Testis (tissue), 3 donors: Measurements from ENCODE around the gene CCBE1. TPM values are rescaled to one million over a fixed set of nuclear protein-coding genes. Genes with fewer than 3 reads are reported as not detected.

Experiments
- DNase-seq: peaks from one replicate; pipeline ENCODE4 v3.0.0-alpha.2; 2019
- H3K27ac ChIP-seq, 2 donors: fragments of 200-600 bp; sonication (generic); one replicate each; pipeline ENCODE4 v1.5.1; 2019
- H3K27me3 ChIP-seq: fragments of 200-600 bp; sonication (generic); one replicate; pipeline ENCODE4 v1.5.1; 2019
- H3K36me3 ChIP-seq: fragments of 200-600 bp; sonication (generic); one replicate; pipeline ENCODE4 v1.5.1; 2017; ENCODE audit warnings: low read depth; ENCODE audit errors: missing control alignments
- H3K4me1 ChIP-seq: fragments of 200-600 bp; sonication (generic); one replicate; pipeline ENCODE4 v1.5.1; 2019
- H3K4me3 ChIP-seq, 2 donors: fragments of 200-600 bp; sonication (generic); one replicate each; pipeline ENCODE4 v1.5.1; 2017 to 2019
- H3K9me3 ChIP-seq: fragments of 200-600 bp; sonication (generic); one replicate; pipeline ENCODE4 v1.5.1; 2017
- POLR2A ChIP-seq: fragments of 450-650 bp; IDR thresholded peaks from one replicate; pipeline ENCODE4 v1.6.1; 2017; ENCODE audit warnings: antibody characterized with exemption, mild to moderate bottlenecking, moderate library complexity
- WGBS, 2 donors: methylation state at CpG; one replicate each; pipeline ENCODE4 v1.1.5; 2018; 5-methylcytosine and 5-hydroxymethylcytosine counted together
- intact Hi-C: fragments of 100-400 bp; cut with DNase I; formaldehyde crosslinking; loops from one replicate; pipeline ENCODE4 v1.15.1; 2023; ENCODE audit warnings: low total_unique reads
- polyA plus RNA-seq: library from polyadenylated mRNA; stranded (reverse); fragments of 350-450 nt; fragmentation: Illumina TruSeq; extraction: RNeasy Lipid Tissue Mini Kit (QIAGEN cat#74804); gene quantifications from one replicate; pipeline ENCODE4 v1.2.3, GENCODE V29; 2014; ENCODE audit warnings: low read depth, low replicate concordance; ENCODE audit not compliant: insufficient read depth
- total RNA-seq, 2 donors: library from RNA; depleted of rRNA; stranded (reverse); fragments of >200 nt; gene quantifications; one replicate each; pipeline ENCODE4 v1.2.3, GENCODE V29; 2016
- TF ChIP-seq, protein P1 (sequence below), 3 experiments: fragments of 450-650 bp in 2 of 3; fragments of 200-600 bp in 1 of 3; sonication (generic) in 1 of 3; IDR thresholded peaks; one replicate each; pipeline ENCODE4 v1.5.1; 2016 to 2019; ENCODE audit warnings: antibody characterized with exemption in 3 of 3, mild to moderate bottlenecking in 2 of 3, moderate library complexity in 1 of 3

Gene CCBE1
- total and polyA plus RNA-seq, 3 donors from 2014 or later, result 1.8 to 2.6 (median 1.9) TPM

GRCh38 chr18:59665057-59666006, 31.9 kb downstream of the CCBE1 start:
- Histone ChIP-seq H3K27ac (no peak overlapping the region), H3K36me3 (no peaks in the 10 kb centered on the region), H3K4me3 (no peak overlapping the region), H3K4me1 (no peaks in the 10 kb centered on the region), H3K27me3 (no peaks in the 10 kb centered on the region), H3K9me3 (no peaks in the 10 kb centered on the region)
- TF ChIP-seq POLR2A, result no peak
- TF ChIP-seq, protein P1, sequence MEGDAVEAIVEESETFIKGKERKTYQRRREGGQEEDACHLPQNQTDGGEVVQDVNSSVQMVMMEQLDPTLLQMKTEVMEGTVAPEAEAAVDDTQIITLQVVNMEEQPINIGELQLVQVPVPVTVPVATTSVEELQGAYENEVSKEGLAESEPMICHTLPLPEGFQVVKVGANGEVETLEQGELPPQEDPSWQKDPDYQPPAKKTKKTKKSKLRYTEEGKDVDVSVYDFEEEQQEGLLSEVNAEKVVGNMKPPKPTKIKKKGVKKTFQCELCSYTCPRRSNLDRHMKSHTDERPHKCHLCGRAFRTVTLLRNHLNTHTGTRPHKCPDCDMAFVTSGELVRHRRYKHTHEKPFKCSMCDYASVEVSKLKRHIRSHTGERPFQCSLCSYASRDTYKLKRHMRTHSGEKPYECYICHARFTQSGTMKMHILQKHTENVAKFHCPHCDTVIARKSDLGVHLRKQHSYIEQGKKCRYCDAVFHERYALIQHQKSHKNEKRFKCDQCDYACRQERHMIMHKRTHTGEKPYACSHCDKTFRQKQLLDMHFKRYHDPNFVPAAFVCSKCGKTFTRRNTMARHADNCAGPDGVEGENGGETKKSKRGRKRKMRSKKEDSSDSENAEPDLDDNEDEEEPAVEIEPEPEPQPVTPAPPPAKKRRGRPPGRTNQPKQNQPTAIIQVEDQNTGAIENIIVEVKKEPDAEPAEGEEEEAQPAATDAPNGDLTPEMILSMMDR (IDR thresholded peaks at IDR 0.05), result no peak
- 68 to 81% methylated on average over 12 of the region's 12 CpGs for WGBS, 2 donors
- intact Hi-C loops, result no loop called here
- no peak for DNase-seq

DNA sequence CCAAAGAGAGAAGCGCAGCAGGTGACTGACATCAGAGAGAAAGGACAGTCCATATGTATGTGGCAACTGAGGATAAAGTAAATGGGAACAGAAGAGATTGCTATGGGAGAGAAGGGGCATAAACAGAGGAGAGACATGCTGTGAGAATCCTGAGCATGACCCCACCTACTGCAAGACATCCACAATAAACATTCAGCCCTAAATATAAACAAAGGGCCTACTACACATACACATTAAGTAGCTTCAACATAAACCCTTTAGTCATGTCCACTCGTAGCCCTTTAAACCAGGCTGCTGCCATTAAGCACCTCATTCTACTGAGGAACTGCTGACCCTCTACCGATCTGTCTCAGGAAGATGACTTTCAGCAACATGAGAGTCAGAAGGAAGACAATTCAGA, 32.9 kb downstream of the CCBE1 start:
- H3K9me3 ChIP-seq, result no peaks in the 10 kb centered on the region
- no peak for TF ChIP-seq POLR2A
- TF ChIP-seq, protein P1 (IDR thresholded peaks at IDR 0.05), result no peak
- H3K36me3 ChIP-seq, result no peaks in the 10 kb centered on the region
- H3K4me3 ChIP-seq, result no peak overlapping the region
- no peaks in the 10 kb centered on the region for H3K27me3 ChIP-seq
- H3K4me1 ChIP-seq, result no peaks in the 10 kb centered on the region
- no peak overlapping the region for H3K27ac ChIP-seq
- WGBS, 2 donors, result 80 to 84% methylated on average over 3 of the region's 3 CpGs
- no peak for DNase-seq
- intact Hi-C loops, result no loop called here

DNA sequence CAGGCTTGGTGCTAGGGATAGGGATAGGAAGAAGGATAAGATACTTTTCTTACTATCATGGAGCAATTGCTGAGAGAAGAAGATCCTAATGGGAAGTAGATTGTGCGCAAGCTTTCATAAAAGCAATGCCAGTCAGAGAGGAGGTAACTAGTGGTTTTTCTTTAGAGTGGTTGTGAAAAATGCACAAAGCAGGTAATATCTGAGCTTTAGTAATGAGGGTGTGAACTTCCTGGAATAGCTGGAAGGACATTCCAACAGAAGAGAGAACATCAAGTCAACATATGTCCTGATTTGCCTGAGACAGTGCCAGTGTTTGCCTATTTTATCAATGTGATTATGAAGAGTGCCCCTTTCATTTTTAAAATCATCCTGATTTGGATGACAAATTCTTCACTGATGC, 34.1 kb downstream of the CCBE1 start:
- H3K4me3 ChIP-seq, result no peak overlapping the region
- WGBS, 2 donors, result 95 to 100% methylated on average over 1 of the region's 1 CpG
- H3K4me1 ChIP-seq, result no peaks in the 10 kb centered on the region
- no peak for DNase-seq
- H3K27ac ChIP-seq, result no peak overlapping the region
- TF ChIP-seq, protein P1 (IDR thresholded peaks at IDR 0.05), result no peak
- no peak for TF ChIP-seq POLR2A
- intact Hi-C loops, result no loop called here
- no peaks in the 10 kb centered on the region for H3K36me3 ChIP-seq
- H3K9me3 ChIP-seq, result no peaks in the 10 kb centered on the region
- H3K27me3 ChIP-seq, result no peaks in the 10 kb centered on the region

- no peak for TF ChIP-seq POLR2A
- TF ChIP-seq, protein P1 (IDR thresholded peaks at IDR 0.05), result no peak
- intact Hi-C loops, result no loop called here
- no peak overlapping the region for H3K27ac ChIP-seq
- H3K4me3 ChIP-seq, result no peak overlapping the region
- no peaks in the 10 kb centered on the region for H3K27me3 ChIP-seq
- 48 to 64% methylated on average over 2 of the region's 2 CpGs for WGBS, 2 donors
- H3K4me1 ChIP-seq, result no peaks in the 10 kb centered on the region
- DNase-seq, result no peak
- no peaks in the 10 kb centered on the region for H3K36me3 ChIP-seq
- H3K9me3 ChIP-seq, result no peaks in the 10 kb centered on the region
Observed at GRCh38 chr18:59661891-59662701, 35.1 kb downstream of the CCBE1 start.
